ENCODE measurements around the gene PHOX2A.

The PHOX2A gene

GRCh38 chr11:72236083-72236697 is 7.8 kb downstream of the PHOX2A start:
- in situ Hi-C loops (cut with MboI; ENCODE audit: low pct_unique_long_range_greater_than_20kb, low sequenced_read_pairs), result no loop called here
- no peak for DNase-seq

- no peak for DNase-seq
- in situ Hi-C loops (cut with MboI; ENCODE audit: low pct_unique_long_range_greater_than_20kb, low sequenced_read_pairs), result no loop called here
Measured at GRCh38 chr11:72235351-72236057, 8.5 kb downstream of the PHOX2A start.

- no peak for DNase-seq
- in situ Hi-C loops (cut with MboI; ENCODE audit: low pct_unique_long_range_greater_than_20kb, low sequenced_read_pairs), result no loop called here
Measured at GRCh38 chr11:72234920-72235319, 9.1 kb downstream of the PHOX2A start.

DNA sequence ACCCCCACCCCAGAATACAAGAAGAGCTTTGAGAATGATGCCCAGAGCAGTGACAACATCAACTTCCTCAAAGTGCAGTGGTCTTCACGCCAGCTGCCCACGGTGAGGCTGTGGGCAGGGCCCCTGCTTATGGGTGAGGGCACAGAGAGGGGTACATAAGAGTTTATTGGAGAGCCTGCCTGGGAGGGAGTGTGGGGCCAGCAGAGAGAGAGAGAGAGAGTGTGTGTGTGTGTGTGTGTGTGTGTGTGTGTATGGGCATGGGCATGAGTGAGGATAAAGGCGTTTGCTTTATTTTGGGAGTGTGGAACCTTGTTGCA is 9.5 kb downstream of the PHOX2A start:
- DNase-seq, result no peak
- in situ Hi-C loops (cut with MboI; ENCODE audit: low pct_unique_long_range_greater_than_20kb, low sequenced_read_pairs), result no loop called here

DNA sequence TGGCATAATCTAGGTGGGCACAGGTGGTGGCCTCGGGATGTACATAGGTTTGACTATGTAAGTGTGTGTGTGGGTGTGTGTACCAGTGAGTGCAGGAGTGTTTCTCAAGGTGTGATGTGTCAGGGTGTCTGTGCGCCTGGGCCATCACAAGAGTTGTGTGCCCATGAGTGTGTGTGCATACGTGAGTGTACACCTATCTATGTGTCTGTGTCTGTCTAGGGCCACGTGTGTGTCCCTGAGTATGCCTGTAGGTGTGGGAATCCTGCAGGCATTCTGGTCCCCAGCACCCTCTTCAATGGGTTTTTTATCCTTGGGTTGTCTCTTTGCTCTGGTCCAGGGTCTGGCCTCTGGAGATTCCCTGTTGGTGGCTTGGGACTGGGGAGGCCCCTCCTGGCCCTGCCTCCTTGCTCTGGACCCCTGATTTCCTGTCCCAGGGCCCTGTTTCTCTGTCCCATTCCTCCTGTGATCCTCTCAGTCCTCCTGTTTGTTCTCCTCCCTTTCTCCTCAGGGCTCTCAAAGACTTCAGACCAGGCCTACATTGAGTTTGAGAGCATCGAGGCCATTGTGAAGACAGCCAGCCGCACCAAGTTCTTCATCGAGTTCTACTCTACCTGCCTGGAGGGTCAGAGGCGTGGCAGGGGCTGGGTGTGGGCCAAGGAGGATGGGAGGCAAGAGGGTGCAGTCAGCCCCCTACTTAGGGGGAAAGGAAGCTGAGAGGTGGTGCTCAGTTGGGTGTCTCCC is 10.0 kb downstream of the PHOX2A start:
- in situ Hi-C loops (cut with MboI; ENCODE audit: low pct_unique_long_range_greater_than_20kb, low sequenced_read_pairs), result no loop called here
- no peak for DNase-seq

- in situ Hi-C loops (cut with MboI; ENCODE audit: low pct_unique_long_range_greater_than_20kb, low sequenced_read_pairs), result no loop called here
Measured at GRCh38 chr11:72233056-72233772, 10.8 kb downstream of the PHOX2A start.

DNA sequence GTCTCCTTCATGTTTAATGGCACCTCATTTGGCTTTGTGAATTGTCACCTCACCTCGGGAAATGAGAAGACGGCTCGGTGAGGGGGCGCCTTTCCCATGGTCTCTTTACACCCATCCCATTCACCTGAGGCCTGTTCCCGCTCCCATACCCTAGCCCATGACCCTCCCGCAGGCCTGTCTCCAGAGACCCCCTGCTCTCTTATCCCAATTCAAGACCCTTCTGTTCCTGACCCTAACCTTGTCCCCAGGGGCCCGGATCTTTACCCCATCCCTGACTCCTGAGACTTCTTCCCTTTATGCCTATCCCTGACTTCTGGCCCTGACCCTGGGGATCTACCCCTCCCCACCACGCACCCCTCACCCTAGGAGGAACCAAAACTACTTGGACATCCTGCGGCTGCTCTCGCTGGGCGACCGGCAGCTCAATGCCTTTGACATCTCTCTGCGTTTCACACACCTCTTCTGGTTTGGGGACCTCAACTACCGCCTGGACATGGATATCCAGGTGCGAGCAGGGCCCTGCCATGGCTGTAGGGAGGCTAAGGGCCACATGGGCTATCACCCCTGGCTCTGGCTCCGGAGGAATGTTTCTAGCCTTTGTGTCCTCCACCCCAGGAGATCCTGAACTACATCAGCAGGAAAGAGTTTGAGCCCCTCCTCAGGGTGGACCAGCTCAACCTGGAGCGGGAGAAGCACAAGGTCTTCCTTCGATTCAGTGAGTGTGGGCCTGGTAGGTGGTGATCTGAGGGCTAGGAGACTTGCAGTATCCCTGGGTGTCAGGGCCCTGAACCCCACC is 11.5 kb downstream of the PHOX2A start:
- no peak for DNase-seq
- in situ Hi-C loops (cut with MboI; ENCODE audit: low pct_unique_long_range_greater_than_20kb, low sequenced_read_pairs), result no loop called here

More at GRCh38 chr11:72233056-72233772, 10.8 kb downstream of the PHOX2A start:
- no peak for DNase-seq

GRCh38 chr11:72231396-72232259 is 12.3 kb downstream of the PHOX2A start:
- DNase-seq, result no peak
- in situ Hi-C loops (cut with MboI; ENCODE audit: low pct_unique_long_range_greater_than_20kb, low sequenced_read_pairs), result no loop called here

DNA sequence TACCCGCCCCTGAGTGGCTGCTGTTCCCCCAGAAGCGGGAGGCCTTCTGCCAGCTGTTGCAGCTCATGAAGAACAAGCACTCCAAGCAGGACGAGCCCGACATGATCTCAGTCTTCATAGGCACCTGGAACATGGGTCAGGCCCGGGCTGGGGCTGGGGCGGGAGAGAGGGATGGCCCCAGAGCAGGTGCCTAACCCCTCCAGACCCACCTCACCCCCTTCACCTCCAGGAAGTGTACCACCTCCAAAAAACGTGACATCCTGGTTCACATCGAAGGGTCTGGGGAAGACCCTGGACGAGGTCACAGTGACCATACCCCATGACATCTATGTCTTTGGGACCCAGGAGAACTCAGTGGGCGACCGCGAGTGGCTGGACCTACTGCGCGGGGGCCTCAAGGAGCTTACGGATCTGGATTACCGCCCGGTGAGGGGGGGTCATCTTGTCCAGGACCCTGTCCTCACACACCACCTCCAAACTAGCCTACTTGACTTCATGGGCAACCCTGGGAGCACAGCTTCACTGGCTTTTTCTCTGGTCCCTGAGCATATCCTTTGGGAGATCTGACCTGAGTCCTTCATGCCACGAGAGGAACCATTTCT is 13.1 kb downstream of the PHOX2A start:
- DNase-seq, result no peak
- in situ Hi-C loops (cut with MboI; ENCODE audit: low pct_unique_long_range_greater_than_20kb, low sequenced_read_pairs), result no loop called here

DNA sequence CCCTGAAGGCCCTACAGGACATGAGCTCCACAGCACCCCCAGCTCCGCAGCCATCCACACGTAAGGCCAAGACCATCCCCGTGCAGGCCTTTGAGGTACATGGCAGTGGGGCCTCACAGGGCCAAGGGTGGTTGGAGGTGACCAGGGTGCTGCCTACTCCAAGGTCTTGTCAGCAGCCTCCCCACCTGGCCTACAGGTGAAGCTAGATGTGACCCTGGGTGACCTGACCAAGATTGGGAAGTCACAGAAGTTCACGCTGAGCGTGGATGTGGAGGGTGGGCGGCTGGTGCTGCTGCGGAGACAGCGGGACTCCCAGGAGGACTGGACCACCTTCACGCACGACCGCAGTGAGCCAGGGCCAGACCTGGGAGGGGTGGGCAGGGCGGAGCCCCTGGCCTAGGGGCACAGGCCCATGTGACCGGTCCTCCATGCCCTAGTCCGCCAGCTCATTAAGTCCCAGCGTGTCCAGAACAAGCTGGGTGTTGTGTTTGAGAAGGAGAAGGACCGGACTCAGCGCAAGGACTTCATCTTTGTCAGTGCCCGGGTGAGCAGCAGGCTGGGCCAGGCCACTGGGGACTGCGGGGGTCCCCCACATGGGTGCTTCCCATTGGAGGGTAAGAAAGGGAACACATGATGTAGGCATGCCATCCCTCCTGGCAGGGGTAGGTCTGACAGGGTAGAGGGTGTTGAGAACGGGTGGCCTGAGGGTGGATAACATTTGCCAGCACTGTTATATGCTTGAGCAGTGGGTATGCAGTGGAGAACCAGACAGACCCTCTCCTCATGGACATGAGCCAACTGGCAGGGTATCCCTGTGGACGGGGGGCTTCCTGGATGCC is 13.8 kb downstream of the PHOX2A start:
- no peak for DNase-seq
- in situ Hi-C loops (cut with MboI; ENCODE audit: low pct_unique_long_range_greater_than_20kb, low sequenced_read_pairs), result no loop called here

DNA sequence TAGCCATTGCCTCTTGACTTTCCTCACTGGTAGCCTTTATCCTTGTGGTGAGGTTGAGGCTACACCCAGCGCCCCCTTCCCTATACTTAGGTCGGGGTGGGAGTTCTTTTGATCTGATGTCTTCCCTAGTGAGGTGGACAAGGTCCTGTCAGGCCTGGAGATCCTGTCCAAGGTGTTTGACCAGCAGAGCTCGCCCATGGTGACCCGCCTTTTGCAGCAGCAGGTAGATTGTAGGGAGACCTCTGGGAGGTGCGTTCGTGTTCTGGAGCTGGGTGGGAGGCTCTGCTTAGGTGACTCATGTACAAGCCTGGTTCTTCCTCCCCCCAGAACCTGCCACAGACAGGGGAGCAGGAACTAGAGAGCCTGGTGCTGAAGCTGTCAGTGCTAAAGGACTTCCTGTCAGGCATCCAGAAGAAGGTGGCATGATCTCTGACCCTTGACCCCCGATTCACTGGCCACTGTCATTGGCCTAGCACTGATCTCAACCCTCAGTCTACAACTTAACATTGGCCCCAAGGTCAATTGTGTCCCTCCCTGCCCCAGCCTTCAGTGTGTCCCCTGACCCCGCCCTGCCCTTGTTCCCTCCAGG is 14.5 kb downstream of the PHOX2A start:
- DNase-seq, result no peak
- in situ Hi-C loops (cut with MboI; ENCODE audit: low pct_unique_long_range_greater_than_20kb, low sequenced_read_pairs), result no loop called here

DNA sequence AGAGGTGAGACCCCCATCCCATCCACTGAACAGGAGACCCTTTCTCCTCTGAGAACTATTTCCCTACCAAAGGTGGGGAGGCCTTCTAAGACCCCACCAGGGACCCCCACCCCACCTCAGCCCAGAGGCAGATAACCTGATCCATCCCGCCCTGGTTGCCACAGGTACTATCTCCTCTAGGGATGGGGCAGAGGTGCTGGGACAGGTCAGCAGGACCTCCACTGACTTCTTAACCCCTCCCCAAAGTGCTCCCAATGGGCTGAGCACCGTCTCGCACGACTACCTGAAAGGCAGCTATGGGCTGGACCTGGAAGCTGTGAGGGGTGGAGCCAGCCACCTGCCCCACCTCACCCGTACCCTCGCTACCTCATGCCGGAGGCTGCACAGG is 15.1 kb downstream of the PHOX2A start:
- DNase-seq, result no peak
- in situ Hi-C loops (cut with MboI; ENCODE audit: low pct_unique_long_range_greater_than_20kb, low sequenced_read_pairs), result no loop called here

- in situ Hi-C loops (cut with MboI; ENCODE audit: low pct_unique_long_range_greater_than_20kb, low sequenced_read_pairs), result no loop called here
Measured at GRCh38 chr11:72228229-72228843, 15.6 kb downstream of the PHOX2A start.

DNA sequence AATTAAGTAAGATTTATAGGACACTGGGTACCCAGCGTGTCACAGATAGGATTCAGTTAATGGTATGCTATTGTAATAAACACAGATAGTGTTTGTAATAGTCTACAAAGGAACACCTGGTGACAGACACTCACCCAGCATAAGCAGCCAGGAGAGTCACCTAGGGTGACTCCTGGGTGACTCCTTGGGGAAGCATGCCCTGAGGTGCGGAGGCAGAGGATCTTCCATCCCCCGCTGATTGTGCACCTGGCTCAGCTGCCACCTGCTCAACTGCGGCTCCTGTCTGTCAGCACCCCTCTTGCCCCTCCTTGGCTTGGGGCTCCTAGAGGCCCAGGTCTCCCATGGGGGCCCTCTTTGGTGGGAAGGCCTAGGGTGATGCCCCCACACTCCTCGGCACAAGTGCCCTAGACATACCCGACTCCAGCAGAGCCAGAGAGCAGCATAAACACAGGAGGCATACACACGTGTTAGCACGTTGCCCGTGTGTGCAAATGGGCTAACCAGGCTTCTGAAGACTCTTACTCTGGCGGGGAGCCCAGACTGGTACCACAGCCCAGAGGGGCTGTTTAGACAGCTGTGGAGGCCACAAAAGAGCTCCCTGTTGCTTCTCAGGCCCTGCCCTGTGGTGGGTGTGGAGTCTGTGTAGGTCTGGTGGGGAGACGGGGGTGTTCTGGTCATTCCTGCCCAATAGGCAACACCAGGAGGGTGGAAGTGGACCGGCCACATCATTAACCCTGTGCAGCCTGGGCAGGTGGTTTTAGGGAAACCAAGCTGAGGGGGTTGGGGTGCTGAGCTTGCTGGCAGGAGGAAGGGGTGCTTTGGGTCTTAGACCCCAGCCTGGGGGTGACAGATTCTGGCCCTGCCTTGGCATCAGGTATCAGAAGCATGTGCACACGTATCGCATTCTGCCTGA is 16.4 kb downstream of the PHOX2A start:
- in situ Hi-C loops (cut with MboI; ENCODE audit: low pct_unique_long_range_greater_than_20kb, low sequenced_read_pairs), result no loop called here
- DNase-seq, result no peak

More at GRCh38 chr11:72228229-72228843, 15.6 kb downstream of the PHOX2A start:
- no peak for DNase-seq

- no peak for DNase-seq
Measured at GRCh38 chr11:72226701-72227100, 17.3 kb downstream of the PHOX2A start.

More at GRCh38 chr11:72226701-72227100, 17.3 kb downstream of the PHOX2A start:
- in situ Hi-C loops (cut with MboI; ENCODE audit: low pct_unique_long_range_greater_than_20kb, low sequenced_read_pairs), result no loop called here

All from KBM-7 (cell line).